ENCODE data around the gene PSMD6. TPM values are rescaled to one million over a fixed set of nuclear protein-coding genes. Genes with fewer than 3 reads are reported as not detected.

Gene PSMD6
- total RNA-seq, 2 donors from 2014 or later: 50.3 to 75.8 TPM

DNA sequence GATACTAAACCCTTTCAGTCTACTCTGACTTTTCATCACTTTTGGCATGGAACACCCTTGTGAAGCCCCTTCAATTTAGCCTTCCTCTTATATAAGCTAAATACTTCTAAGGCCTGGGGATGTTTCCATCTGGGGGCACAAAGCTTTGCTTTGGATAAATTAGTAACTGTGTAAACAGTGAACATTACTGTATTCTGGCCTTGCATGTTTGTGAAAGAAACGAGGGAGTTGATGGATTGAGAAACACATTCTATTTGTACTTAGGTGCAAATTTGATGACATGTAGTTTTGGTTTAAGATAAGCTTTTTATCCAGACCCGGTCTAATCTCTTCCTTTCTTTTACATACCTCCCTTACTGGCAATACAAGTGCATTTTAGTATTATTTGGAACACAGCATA lies 19.7 kb downstream of the PSMD6 start:
- no peaks in the 10 kb centered on the region for H3K36me3 ChIP-seq
- H3K9ac ChIP-seq (ENCODE audit: low read depth in 2 of 2, low read length in 2 of 2): no peak overlapping the region
- H3K9me3 ChIP-seq: no peaks in the 10 kb centered on the region
- TF ChIP-seq, protein P1, sequence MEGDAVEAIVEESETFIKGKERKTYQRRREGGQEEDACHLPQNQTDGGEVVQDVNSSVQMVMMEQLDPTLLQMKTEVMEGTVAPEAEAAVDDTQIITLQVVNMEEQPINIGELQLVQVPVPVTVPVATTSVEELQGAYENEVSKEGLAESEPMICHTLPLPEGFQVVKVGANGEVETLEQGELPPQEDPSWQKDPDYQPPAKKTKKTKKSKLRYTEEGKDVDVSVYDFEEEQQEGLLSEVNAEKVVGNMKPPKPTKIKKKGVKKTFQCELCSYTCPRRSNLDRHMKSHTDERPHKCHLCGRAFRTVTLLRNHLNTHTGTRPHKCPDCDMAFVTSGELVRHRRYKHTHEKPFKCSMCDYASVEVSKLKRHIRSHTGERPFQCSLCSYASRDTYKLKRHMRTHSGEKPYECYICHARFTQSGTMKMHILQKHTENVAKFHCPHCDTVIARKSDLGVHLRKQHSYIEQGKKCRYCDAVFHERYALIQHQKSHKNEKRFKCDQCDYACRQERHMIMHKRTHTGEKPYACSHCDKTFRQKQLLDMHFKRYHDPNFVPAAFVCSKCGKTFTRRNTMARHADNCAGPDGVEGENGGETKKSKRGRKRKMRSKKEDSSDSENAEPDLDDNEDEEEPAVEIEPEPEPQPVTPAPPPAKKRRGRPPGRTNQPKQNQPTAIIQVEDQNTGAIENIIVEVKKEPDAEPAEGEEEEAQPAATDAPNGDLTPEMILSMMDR (IDR thresholded peaks at IDR 0.05): no peak
- intact Hi-C loops (cut with DNase I): loop anchor here (10.0 kb wide), 1 partner anchor 659 kb away; no protein-coding TSS in a partner anchor
- no peaks in the 10 kb centered on the region for H3K27me3 ChIP-seq
- no peak for DNase-seq
- H3K4me3 ChIP-seq: no peak overlapping the region
- no peak overlapping the region for H3K27ac ChIP-seq
- H3K4me1 ChIP-seq: no peaks in the 10 kb centered on the region

DNA sequence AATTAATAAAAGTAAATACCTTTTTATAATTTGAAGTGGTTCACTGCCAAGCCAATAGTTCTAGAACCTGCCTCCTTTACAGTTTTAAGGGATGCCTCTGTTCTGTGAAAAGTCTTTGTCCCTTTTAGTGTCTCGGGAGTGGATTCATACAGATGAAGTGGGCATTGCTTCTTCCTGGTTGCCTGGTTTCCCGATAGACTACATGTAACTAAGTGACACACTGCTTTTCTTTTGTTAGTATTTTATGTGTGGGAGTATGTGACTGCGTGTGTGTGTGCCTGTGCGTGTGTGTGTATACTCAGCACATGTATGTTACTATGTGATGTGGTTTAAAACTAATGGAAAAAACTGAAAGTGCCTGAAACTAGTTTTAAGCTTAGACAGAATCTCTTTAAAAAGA lies 21.1 kb downstream of the PSMD6 start:
- intact Hi-C loops (cut with DNase I): loop anchor here (10.0 kb wide), 1 partner anchor 657 kb away; no protein-coding TSS in a partner anchor
- Histone ChIP-seq H3K4me3 (no peak overlapping the region), H3K27ac (no peak overlapping the region), H3K36me3 (no peaks in the 10 kb centered on the region), H3K9ac (ENCODE audit: low read depth in 2 of 2, low read length in 2 of 2) (no peak overlapping the region), H3K4me1 (no peaks in the 10 kb centered on the region), H3K9me3 (no peaks in the 10 kb centered on the region), H3K27me3 (no peaks in the 10 kb centered on the region)
- DNase-seq: no peak
- TF ChIP-seq, protein P1 (IDR thresholded peaks at IDR 0.05): no peak

DNA sequence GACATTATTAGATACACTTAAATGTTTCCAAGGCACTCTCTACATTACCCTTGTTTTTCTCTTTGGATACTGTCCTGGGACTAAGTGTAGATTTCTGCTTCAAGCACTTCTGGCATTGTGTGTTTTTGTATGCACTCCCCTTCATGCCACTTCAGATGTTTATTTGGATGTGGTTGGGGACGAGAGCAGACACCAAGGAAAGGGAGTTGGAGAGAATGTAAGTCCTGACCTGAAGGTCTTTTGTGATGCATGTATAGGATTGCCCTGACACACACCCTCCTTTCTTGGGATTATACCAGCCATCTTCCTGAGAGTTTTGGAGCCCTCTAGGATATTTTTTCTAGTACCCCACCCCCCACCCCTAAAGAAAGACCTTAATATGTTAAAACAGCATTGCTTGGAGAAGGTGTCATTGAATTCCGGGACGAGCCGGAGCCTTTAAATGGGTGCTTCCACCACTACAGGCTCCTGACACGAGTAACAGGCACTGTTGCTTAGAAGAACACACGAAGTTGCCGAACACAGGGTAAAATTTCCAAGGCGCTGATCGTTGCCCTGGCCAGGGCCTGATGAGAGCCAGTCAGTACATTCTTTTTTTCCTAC lies 22.7 kb downstream of the PSMD6 start:
- Histone ChIP-seq H3K9me3 (no peaks in the 10 kb centered on the region), H3K9ac (ENCODE audit: low read depth in 2 of 2, low read length in 2 of 2) (no peak overlapping the region), H3K4me3 (no peak overlapping the region), H3K36me3 (peaks cover 10% of the 10 kb centered on the region), H3K4me1 (no peaks in the 10 kb centered on the region), H3K27me3 (no peaks in the 10 kb centered on the region), H3K27ac (no peak overlapping the region)
- no peak for DNase-seq
- intact Hi-C loops (cut with DNase I): loop anchor here (10.0 kb wide), 1 partner anchor 656 kb away; no protein-coding TSS in a partner anchor
- TF ChIP-seq, protein P1 (IDR thresholded peaks at IDR 0.05): no peak

DNA sequence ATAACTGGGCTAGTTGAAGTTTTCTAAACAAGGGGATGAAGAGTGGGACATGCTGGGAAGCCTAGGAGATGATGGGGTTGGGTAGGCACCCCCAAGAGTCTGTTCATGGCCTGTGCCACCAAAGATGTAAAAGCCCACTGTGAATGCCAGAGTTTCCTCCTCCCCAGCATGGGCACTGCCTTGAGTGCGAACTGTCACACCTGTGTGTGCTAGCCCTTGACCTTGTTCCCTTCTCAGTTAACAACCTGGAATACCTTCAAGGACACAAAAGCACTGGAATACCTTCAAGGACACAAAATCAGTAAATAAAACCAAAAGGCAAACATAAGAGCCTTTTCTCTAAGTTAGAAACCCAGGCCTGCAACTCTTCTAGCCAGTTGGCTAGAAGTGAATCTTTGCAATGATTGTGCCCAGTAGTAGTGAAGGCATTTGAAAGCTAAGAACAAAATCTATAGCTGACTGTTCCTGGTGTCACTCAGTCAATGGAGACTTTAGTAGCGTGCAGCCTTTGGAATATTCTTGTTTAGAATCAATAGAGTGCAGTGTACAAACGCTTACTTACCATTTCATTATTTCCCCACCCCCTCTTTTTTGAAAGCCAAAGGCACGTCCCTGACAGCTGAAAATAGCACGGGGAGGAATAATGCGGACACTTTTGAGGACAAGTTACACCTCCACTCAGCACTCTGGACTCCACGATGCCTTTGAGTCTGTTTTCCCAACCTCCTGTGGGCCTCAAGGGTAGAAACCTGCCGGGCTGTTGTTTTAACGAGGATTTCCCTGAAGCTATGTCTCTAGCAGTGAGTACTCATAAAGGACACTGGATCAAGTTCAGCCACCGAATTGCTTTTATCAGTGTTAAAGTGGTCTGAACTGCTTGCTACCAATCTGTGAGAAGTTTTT lies 24.2 kb downstream of the PSMD6 start:
- Histone ChIP-seq H3K4me3 (no peak overlapping the region), H3K36me3 (peaks cover 12% of the 10 kb centered on the region)

DNA sequence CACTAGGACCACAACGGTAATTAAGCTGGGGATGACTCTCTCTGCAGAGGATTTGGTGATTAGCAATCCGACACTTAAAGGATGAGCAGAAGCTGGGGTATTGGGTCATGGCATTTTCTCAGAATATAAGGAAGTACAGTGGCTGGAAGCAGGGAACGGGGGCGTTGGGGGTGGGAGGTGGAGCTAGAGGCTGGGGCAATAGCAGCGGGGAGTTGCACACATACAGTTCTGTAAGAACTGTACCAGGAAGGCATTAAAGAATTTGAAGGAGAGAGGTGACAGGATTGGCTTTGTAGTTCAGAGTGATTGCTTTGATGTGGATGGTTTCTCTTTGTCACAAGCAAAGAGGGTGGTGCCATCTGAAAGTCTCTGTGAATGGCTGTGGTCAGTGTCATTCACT lies 28.2 kb downstream of the PSMD6 start:
- H3K4me1 ChIP-seq: no peaks in the 10 kb centered on the region
- no peak overlapping the region for H3K9ac ChIP-seq (ENCODE audit: low read depth in 2 of 2, low read length in 2 of 2)
- no peak for DNase-seq
- TF ChIP-seq, protein P1 (IDR thresholded peaks at IDR 0.05): no peak
- H3K27me3 ChIP-seq: no peaks in the 10 kb centered on the region
- H3K27ac ChIP-seq: no peak overlapping the region
- H3K9me3 ChIP-seq: no peaks in the 10 kb centered on the region
- intact Hi-C loops (cut with DNase I): loop anchor here (2.0 kb wide), 1 partner anchor 34 kb away; no protein-coding TSS in a partner anchor
- peaks cover 17% of the 10 kb centered on the region for H3K36me3 ChIP-seq
- H3K4me3 ChIP-seq: no peak overlapping the region

More for the DNA sequence above, 24.2 kb downstream of the PSMD6 start:
- Histone ChIP-seq H3K27me3 (no peaks in the 10 kb centered on the region), H3K27ac (no peak overlapping the region), H3K9ac (ENCODE audit: low read depth in 2 of 2, low read length in 2 of 2) (no peak overlapping the region), H3K9me3 (no peaks in the 10 kb centered on the region), H3K4me1 (no peaks in the 10 kb centered on the region)
- intact Hi-C loops (cut with DNase I): no loop called here
- TF ChIP-seq, protein P1 (IDR thresholded peaks at IDR 0.05): no peak
- no peak for DNase-seq
